DMS53 (cell line): ENCODE results near the gene PRR5L.

ENCODE experiments used
- DNase-seq: peaks from one replicate; lab custom pipeline; 2025; lab: John Stamatoyannopoulos, UW

PRR5L gene, protein sequence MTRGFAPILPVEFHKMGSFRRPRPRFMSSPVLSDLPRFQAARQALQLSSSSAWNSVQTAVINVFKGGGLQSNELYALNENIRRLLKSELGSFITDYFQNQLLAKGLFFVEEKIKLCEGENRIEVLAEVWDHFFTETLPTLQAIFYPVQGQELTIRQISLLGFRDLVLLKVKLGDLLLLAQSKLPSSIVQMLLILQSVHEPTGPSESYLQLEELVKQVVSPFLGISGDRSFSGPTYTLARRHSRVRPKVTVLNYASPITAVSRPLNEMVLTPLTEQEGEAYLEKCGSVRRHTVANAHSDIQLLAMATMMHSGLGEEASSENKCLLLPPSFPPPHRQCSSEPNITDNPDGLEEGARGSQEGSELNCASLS

DNA sequence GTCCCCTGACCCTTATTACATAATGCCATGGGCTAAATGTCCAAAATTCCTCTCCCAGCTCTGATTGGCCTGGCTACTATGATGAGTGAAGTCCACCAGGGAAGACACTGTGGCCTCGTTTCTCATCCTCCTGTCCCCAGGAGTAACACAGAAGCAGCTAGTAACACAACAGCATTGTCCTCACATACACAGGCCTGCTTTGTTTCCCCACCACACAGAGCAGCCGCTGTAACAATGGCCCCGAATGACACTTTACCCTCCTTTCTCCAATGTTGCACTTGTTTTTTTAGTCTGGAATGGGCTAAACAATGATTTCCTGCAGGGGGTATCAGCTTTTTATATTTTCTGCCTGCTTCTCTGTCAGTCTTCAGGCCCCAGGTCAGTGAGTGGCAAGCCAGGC, at the start of gene PRR5L:
TSS of gene PRR5L (plus strand) at position 363 of the 400 bp plus-strand sequence. CDS start 104,834 bp downstream, outside the sequence.
- DNase-seq, result no peak

DNA sequence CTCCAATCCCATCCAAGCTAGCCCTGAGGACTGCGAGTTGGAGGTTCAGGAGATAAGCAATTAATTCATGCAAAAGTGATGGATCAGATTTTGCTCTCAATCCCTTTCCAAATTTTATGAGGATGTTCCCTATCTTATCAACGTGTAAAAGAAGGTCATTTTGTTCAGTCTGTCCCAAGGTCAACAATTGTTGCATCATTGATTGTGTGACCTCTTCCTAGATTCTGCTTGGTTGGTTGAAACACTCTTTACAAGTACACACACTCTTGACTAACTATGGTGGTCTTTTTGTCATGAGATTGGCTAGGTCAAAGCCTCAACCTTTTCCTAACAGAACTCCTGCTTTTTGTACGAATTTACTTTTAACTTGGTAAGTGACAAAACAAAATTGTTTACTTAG, 48.6 kb upstream of the PRR5L start:
- DNase-seq, result no peak

- no peak for DNase-seq
These were observed 47.7 kb upstream of the PRR5L start for GRCh38 chr11:36248436-36248835.

DNA sequence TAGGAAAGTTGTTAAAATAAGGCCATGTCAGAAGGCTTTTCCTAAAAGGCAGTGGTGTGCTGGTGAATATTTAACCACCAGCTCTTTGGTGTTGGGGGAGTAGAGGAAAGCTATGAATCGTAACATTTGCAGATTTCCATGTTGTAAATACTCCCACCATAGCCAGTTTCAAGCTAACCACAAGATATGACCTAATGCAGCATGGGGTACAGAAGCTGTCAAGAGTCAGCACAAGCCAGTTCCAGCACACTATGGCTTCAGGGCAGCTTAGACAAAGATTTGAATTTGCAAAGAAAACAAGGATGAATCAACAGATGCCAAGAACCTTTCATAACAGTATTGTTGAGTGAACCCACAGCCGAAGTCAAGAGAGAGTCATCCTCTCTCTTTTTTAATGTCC, 46.8 kb upstream of the PRR5L start:
- no peak for DNase-seq

- DNase-seq, result no peak
These were observed 44.3 kb upstream of the PRR5L start for GRCh38 chr11:36251823-36252222.

DNA sequence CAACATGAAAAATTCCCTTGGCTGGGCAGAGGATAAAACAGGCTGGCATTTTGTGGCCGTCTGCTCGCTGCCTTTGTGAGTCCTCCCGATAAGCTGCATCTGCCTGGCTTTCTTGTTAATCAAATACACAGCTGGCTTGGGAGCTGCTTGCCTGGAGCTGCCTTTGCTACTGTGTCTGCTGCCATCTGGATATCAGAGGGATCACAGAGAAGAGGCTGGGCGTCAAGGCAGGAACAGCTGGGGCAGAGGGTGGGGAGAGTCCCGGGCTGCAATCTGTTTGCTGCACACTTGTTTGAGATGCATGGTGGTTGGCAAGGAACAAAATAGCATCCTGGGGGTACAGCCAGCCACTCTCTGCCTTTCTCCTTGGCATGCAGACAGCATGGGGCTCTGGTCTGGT, 42.9 kb upstream of the PRR5L start:
- peak; percentile 52 for DNase-seq

- no peak for DNase-seq
These were observed 41.4 kb upstream of the PRR5L start for GRCh38 chr11:36254713-36255112.

- peak; percentile 3 for DNase-seq
These were observed 38.7 kb upstream of the PRR5L start for GRCh38 chr11:36257351-36257750.

DNA sequence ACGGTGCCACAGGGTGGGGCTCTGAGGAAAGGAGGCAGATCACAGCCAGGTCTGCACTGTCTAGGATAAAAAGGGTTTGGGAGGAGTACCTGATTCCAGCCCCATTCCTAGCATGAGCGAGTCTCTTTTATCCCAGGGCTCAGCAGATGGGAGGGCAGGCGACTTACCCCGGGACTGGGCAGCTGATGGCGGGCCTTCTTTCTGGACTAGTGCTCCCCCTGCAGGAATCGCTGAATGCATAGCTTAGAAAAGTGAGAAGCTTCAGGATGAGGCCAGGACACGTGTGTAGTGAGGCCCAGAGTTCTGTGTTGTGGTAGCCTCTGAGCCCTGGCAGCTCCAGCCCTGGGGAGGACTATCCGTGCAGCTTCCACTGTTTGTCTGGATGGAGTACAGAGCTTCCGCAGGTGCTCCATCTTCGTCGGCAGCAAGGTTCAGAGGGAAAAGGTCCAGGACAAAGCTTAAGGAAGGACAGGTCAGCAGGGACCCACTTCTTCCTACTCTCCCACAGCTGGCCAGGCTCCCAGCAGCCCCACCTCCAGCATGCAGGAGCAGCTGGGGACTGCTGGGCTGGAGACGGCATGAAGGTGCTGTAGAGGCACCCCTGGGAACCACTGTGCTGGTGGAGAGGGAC, 37.2 kb upstream of the PRR5L start:
- peak; percentile 81 for DNase-seq

- DNase-seq, result no peak
These were observed 35.0 kb upstream of the PRR5L start for GRCh38 chr11:36261094-36261493.

- DNase-seq, result no peak
These were observed 31.8 kb upstream of the PRR5L start for GRCh38 chr11:36264011-36264972.

GRCh38 chr11:36264973-36265344, 31.1 kb upstream of the PRR5L start:
- no peak for DNase-seq

GRCh38 chr11:36265793-36266628, 30.1 kb upstream of the PRR5L start:
- peak; percentile 69 for DNase-seq

GRCh38 chr11:36266767-36267166, 29.3 kb upstream of the PRR5L start:
- no peak for DNase-seq

- no peak for DNase-seq
These were observed 27.6 kb upstream of the PRR5L start for GRCh38 chr11:36268337-36268985.

GRCh38 chr11:36270701-36271100, 25.4 kb upstream of the PRR5L start:
- no peak for DNase-seq

GRCh38 chr11:36271794-36272407, 24.2 kb upstream of the PRR5L start:
- DNase-seq, result no peak

DNA sequence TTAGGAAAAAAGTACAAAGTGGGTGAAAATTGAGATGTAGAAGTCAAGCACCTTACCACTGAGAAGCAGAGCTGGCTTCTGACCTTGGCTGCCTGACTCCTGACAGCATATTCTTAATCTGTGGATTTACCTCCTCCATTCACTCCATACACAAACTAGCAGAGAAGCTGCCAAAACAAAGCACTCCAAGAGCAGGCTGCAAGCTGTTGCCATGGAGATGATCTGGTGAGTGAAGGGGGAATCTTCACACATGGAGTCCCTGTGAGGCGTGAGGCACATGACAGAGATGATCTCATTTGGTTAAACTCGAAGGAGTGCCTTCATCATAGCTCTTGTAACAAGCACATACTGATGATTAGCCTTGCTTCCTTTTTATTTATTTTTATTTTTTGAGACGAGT, 23.0 kb upstream of the PRR5L start:
- DNase-seq, result peak; percentile 85

- DNase-seq, result no peak
These were observed 21.7 kb upstream of the PRR5L start for GRCh38 chr11:36274414-36274813.

DNA sequence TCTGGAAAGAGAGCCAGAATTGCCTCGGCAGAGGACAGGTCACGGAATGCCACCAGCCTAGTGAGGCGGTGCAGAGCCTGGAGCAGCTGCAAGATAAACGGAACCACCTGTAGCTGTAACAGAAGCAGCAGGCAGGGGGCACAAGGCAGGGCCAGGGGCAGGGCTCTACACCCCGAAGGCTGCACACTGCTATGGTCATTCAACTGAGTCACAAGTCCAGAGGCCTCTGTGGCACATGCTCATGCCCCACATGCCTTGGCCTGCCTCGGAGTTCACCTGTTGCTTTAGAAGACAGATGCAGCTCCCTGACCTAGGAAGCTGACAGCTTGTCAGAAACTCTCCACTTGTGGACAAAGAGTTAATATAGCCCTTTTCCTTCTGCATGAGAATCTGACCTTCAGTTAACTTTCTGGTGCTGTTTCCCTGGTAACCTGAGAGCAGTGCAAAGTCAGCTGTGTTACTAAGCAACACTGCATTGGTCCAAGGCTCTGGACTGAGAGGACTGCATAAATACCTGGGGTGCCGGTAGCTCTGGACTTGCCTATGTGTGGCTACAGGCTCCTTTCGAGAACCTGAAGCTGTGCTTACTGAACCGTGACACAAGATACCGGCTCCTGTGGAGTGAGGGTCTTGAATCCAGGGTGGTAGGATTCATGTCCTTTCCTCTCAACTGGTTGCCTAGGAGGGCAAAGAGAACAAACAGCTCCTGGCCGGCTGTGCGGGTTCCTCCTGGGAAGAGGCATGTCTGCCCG, 17.4 kb upstream of the PRR5L start:
- peak; percentile 18 for DNase-seq
